IMR-90 (cell line): ENCODE data around the gene OR52N5. TPM values are rescaled to one million over a fixed set of nuclear protein-coding genes. Genes with fewer than 3 reads are reported as not detected.

Experiments used
- ATAC-seq: fragments of 200-7000 bp; cut with Tn5 transposase; 2 replicates; pipeline ENCODE4 v1.9.1; 2020; ENCODE audit warnings: low read depth, mild to moderate bottlenecking, moderate library complexity
- BruUV-seq: library from RNA; stranded (reverse); fragments of 400-500 nt; replicated peaks from 2 replicates; lab custom pipeline; 2021; lab: Mats Ljungman, UMichigan
- CTCF ChIA-PET: fragments of 300-600 bp; formaldehyde crosslinking; extraction: SDS; loops from one replicate; lab custom pipeline; 2021; ENCODE audit warnings: antibody characterized with exemption; lab: Yijun Ruan, JAX
- POLR2A ChIA-PET: fragments of 300-600 bp; sonication (Branson Sonifier 250); formaldehyde crosslinking; loops from one replicate; lab custom pipeline; 2022; ENCODE audit warnings: antibody characterized with exemption; ENCODE audit not compliant: unreplicated experiment; lab: Charles Lee
- DNase-seq: peaks from one replicate; pipeline ENCODE4 v3.0.0; 2013
- H2AFZ ChIP-seq: replicated peaks from 2 replicates; pipeline ENCODE3; 2013; ENCODE audit warnings: low read length, mild to moderate bottlenecking; ENCODE audit not compliant: poor library complexity
- H2AK5ac ChIP-seq: 2 replicates; pipeline ENCODE4 v1.6.1; 2013; ENCODE audit warnings: low read depth, low read length, inconsistent platforms
- H2AK9ac ChIP-seq: replicated peaks from 2 replicates; pipeline ENCODE3; 2013; ENCODE audit warnings: mild to moderate bottlenecking, low read depth, low read length, moderate library complexity; ENCODE audit not compliant: poor library complexity
- H2BK120ac ChIP-seq: 2 replicates; pipeline ENCODE4 v1.6.1; 2013; ENCODE audit warnings: low read depth, low read length, inconsistent platforms
- H2BK15ac ChIP-seq: 3 replicates; pipeline ENCODE4 v1.6.1; 2013; ENCODE audit warnings: low read depth, low read length, inconsistent platforms
- H2BK20ac ChIP-seq: 2 replicates; pipeline ENCODE4 v1.6.1; 2013; ENCODE audit warnings: low read depth, mild to moderate bottlenecking, inconsistent platforms, low read length, moderate library complexity
- H2BK5ac ChIP-seq: 2 replicates; pipeline ENCODE4 v1.6.1; 2013; ENCODE audit warnings: mild to moderate bottlenecking, low read depth, low read length, inconsistent platforms; ENCODE audit not compliant: poor library complexity, severe bottlenecking
- H3K14ac ChIP-seq: replicated peaks from 2 replicates; pipeline ENCODE4 v1.6.1; 2013; ENCODE audit warnings: low read depth, low read length, inconsistent platforms
- H3K18ac ChIP-seq: 2 replicates; pipeline ENCODE4 v1.6.1; 2013; ENCODE audit warnings: low read depth, low read length, control low read depth
- H3K23ac ChIP-seq: 2 replicates; pipeline ENCODE4 v1.6.1; 2013; ENCODE audit warnings: low read depth, low read length, inconsistent platforms
- H3K27ac ChIP-seq: 2 replicates; pipeline ENCODE4 v1.5.1; 2013; ENCODE audit warnings: mild to moderate bottlenecking, control low read depth, low read length; ENCODE audit not compliant: insufficient read depth
- H3K27me3 ChIP-seq: 2 replicates; pipeline ENCODE4 v1.6.1; 2013; ENCODE audit warnings: low read length; ENCODE audit not compliant: control insufficient read depth, insufficient read depth
- H3K36me3 ChIP-seq: 2 replicates; pipeline ENCODE4 v1.6.1; 2013; ENCODE audit warnings: low read length, mixed read lengths; ENCODE audit not compliant: control insufficient read depth, insufficient read depth
- H3K4ac ChIP-seq: 2 replicates; pipeline ENCODE4 v1.6.1; 2013; ENCODE audit warnings: low read depth, low read length, inconsistent platforms
- H3K4me1 ChIP-seq: 2 replicates; pipeline ENCODE4 v1.6.1; 2013; ENCODE audit warnings: low read length, mixed read lengths; ENCODE audit not compliant: control insufficient read depth, insufficient read depth
- H3K4me2 ChIP-seq: 2 replicates; pipeline ENCODE4 v1.6.1; 2013; ENCODE audit warnings: low read depth, mild to moderate bottlenecking, control low read depth, low read length, moderate library complexity
- H3K4me3 ChIP-seq: 2 replicates; pipeline ENCODE4 v1.5.1; 2013; ENCODE audit warnings: low read depth, mild to moderate bottlenecking, control low read depth, low read length, moderate library complexity; ENCODE audit not compliant: insufficient read depth
- H3K56ac ChIP-seq: 2 replicates; pipeline ENCODE4 v1.6.1; 2013; ENCODE audit warnings: low read length, inconsistent platforms; ENCODE audit not compliant: insufficient read depth; ENCODE audit errors: extremely low read depth
- H3K79me1 ChIP-seq, 2 experiments: 2 replicates each; pipeline ENCODE4 v1.6.1; 2013; ENCODE audit warnings: low read length in 2 of 2, inconsistent platforms in 1 of 2, low read depth in 1 of 2
- H3K9ac ChIP-seq: 2 replicates; pipeline ENCODE4 v1.6.1; 2013; ENCODE audit warnings: low read depth, low read length, control low read depth
- H3K9me1 ChIP-seq: 2 replicates; pipeline ENCODE4 v1.6.1; 2013; ENCODE audit warnings: low read length, inconsistent platforms; ENCODE audit not compliant: insufficient read depth
- H3K9me3 ChIP-seq: 2 replicates; pipeline ENCODE4 v1.6.1; 2013; ENCODE audit warnings: low read length; ENCODE audit not compliant: control insufficient read depth, insufficient read depth
- H4K20me1 ChIP-seq: 2 replicates; pipeline ENCODE4 v1.6.1; 2013; ENCODE audit warnings: low read length, inconsistent platforms; ENCODE audit not compliant: insufficient read depth
- H4K5ac ChIP-seq: 2 replicates; pipeline ENCODE4 v1.6.1; 2013; ENCODE audit warnings: mild to moderate bottlenecking, low read depth, low read length, control low read depth
- H4K8ac ChIP-seq, 2 experiments: 2 replicates each; pipeline ENCODE4 v1.6.1; 2013; ENCODE audit warnings: low read depth in 2 of 2, low read length in 2 of 2, control low read depth in 1 of 2, inconsistent platforms in 1 of 2
- H4K91ac ChIP-seq: 2 replicates; pipeline ENCODE4 v1.6.1; 2013; ENCODE audit warnings: low read depth, low read length, inconsistent platforms; ENCODE audit not compliant: insufficient read depth
- BHLHE40 ChIP-seq: fragments of 150-350 bp; IDR thresholded peaks from 2 replicates; pipeline ENCODE4 v1.6.1; 2016; ENCODE audit warnings: mild to moderate bottlenecking, low read depth, low read length
- CEBPB ChIP-seq: IDR thresholded peaks from 2 replicates; pipeline ENCODE4 v1.6.1; 2012; ENCODE audit warnings: low read depth, low read length, improper control_type of control experiment
- CHD1 ChIP-seq: IDR thresholded peaks from 2 replicates; pipeline ENCODE4 v1.6.1; 2012; ENCODE audit warnings: low read depth, low read length, improper control_type of control experiment
- CTCF ChIP-seq: conservative IDR thresholded peaks from 2 replicates; pipeline ENCODE4 v1.5.1; 2012; ENCODE audit warnings: mild to moderate bottlenecking, low read depth, low read length, improper control_type of control experiment
- ELK1 ChIP-seq: fragments of 150-350 bp; IDR thresholded peaks from 2 replicates; pipeline ENCODE4 v1.6.1; 2016; ENCODE audit warnings: low read depth, mild to moderate bottlenecking, low read length, moderate library complexity, borderline replicate concordance
- FOS ChIP-seq: fragments of 150-350 bp; IDR thresholded peaks from 2 replicates; pipeline ENCODE4 v1.6.1; 2016; ENCODE audit warnings: low read depth, low read length
- MAFK ChIP-seq: IDR thresholded peaks from 2 replicates; pipeline ENCODE4 v1.6.1; 2012; ENCODE audit warnings: low read depth, low read length, improper control_type of control experiment
- MAZ ChIP-seq: IDR thresholded peaks from 2 replicates; pipeline ENCODE4 v1.6.1; 2012; ENCODE audit warnings: low read depth, mild to moderate bottlenecking, low read length, improper control_type of control experiment, moderate library complexity, borderline replicate concordance
- NFE2L2 ChIP-seq: fragments of 150-350 bp; IDR thresholded peaks from 2 replicates; pipeline ENCODE4 v1.6.1; 2016; ENCODE audit warnings: low read depth, mild to moderate bottlenecking, low read length
- POLR2A ChIP-seq: IDR thresholded peaks from 2 replicates; pipeline ENCODE4 v1.6.1; 2012; ENCODE audit warnings: mild to moderate bottlenecking, low read depth, low read length
- RCOR1 ChIP-seq: IDR thresholded peaks from 2 replicates; pipeline ENCODE4 v1.6.1; 2012; ENCODE audit warnings: mild to moderate bottlenecking, low read length, improper control_type of control experiment; ENCODE audit not compliant: insufficient replicate concordance
- RFX5 ChIP-seq: IDR thresholded peaks from 2 replicates; pipeline ENCODE4 v1.8.0; 2012; ENCODE audit warnings: low read depth, mild to moderate bottlenecking, low read length, moderate library complexity
- SMC3 ChIP-seq: fragments of 150-350 bp; IDR thresholded peaks from 2 replicates; pipeline ENCODE4 v1.6.1; 2016; ENCODE audit warnings: low read depth, mild to moderate bottlenecking, antibody characterized with exemption, low read length, moderate library complexity
- USF2 ChIP-seq: fragments of 150-350 bp; IDR thresholded peaks from 2 replicates; pipeline ENCODE4 v1.6.1; 2017; ENCODE audit warnings: mild to moderate bottlenecking, antibody characterized with exemption, low read length, low read depth
- WGBS, 2 experiments: methylation state at CpG; one replicate each; pipeline versions ENCODE4 v1.1.5 to v1.1.7; 2013; ENCODE audit warnings: missing lambda C conversion rate in 2 of 2; ENCODE audit not compliant: insufficient read length in 1 of 2; ENCODE audit errors: extremely low coverage in 2 of 2; 5-methylcytosine and 5-hydroxymethylcytosine counted together
- dilution Hi-C: fragments of 300-500 bp; cut with HindIII; formaldehyde crosslinking; loops from one replicate; pipeline ENCODE4 v1.14.3; 2018; ENCODE audit warnings: low sequenced_read_pairs; ENCODE audit not compliant: unreplicated experiment
- in situ Hi-C: fragments of 300-500 bp; cut with MboI; formaldehyde crosslinking; loops from 3 replicates; pipeline ENCODE4 v1.14.3; 2019; ENCODE audit warnings: low sequenced_read_pairs, inconsistent platforms, mixed read lengths
- intact Hi-C: fragments of 100-400 bp; cut with micrococcal nuclease; formaldehyde crosslinking; loops from 2 replicates; pipeline ENCODE4 v1.10.0; 2022
- polyA plus RNA-seq, 3 experiments: library from polyadenylated mRNA; depleted of rRNA; stranded (reverse); fragments of >200 nt; gene quantifications; 2 replicates each; pipeline ENCODE4 v1.2.3, GENCODE V29; 2012; ENCODE audit warnings: low replicate concordance in 1 of 3
- total RNA-seq: library from RNA; depleted of rRNA; stranded (reverse); fragments of >200 nt; gene quantifications from 2 replicates; pipeline ENCODE4 v1.2.3, GENCODE V29; 2012

OR52N5 gene
- total and polyA plus RNA-seq, 2 of the 4 experiments (the other 2 are of a cell fraction), result not detected

GRCh38 chr11:5818245-5818886 lies 35.2 kb upstream of the OR52N5 start:
- in situ Hi-C loops, result no loop called here
- no TSS peak for BruUV-seq
- intact Hi-C loops, result no loop called here
- Histone ChIP-seq H3K27me3 (no peaks in the 10 kb centered on the region), H2AK5ac (no peak overlapping the region), H2BK20ac (no peak overlapping the region), H4K5ac (no peak overlapping the region), H3K9me3 (no peaks in the 10 kb centered on the region), H2AK9ac (no peak overlapping the region), H3K4me1 (no peaks in the 10 kb centered on the region), H4K91ac (no peak overlapping the region), H3K56ac (no peak overlapping the region), H2BK120ac (no peak overlapping the region), H3K36me3 (no peaks in the 10 kb centered on the region), H4K8ac (no peak overlapping the region), H2BK5ac (no peak overlapping the region), H3K23ac (no peak overlapping the region), H3K27ac (no peak overlapping the region), H3K4me2 (peak overlapping the region; percentile 76; the same call in 1 of the 2 replicates), H2BK15ac (no peak overlapping the region), H2AFZ (no peak overlapping the region), H3K4me3 (peak overlapping the region; percentile 18; the same call in 1 of the 2 replicates), H3K9me1 (no peaks in the 10 kb centered on the region), H4K20me1 (no peaks in the 10 kb centered on the region), H3K14ac (no peak overlapping the region), H3K4ac (no peak overlapping the region), H3K79me1 (no peaks in the 10 kb centered on the region), H3K9ac (no peak overlapping the region), H3K18ac (no peak overlapping the region)
- dilution Hi-C loops, result no loop called here
- no CpG with 5 or more reads among the region's 1 CpG for WGBS, 2 experiments
- ATAC-seq (no peak), DNase-seq (no peak)
- no peak for TF ChIP-seq MAZ
- no peak for TF ChIP-seq CTCF
- no peak for TF ChIP-seq RCOR1
- no peak for TF ChIP-seq ELK1
- no peak for TF ChIP-seq MAFK
- TF ChIP-seq SMC3, result no peak
- TF ChIP-seq CEBPB, result no peak
- no peak for TF ChIP-seq NFE2L2
- TF ChIP-seq POLR2A, result no peak
- TF ChIP-seq FOS, result no peak
- TF ChIP-seq RFX5, result no peak
- no peak for TF ChIP-seq BHLHE40
- TF ChIP-seq USF2, result no peak
- no peak for TF ChIP-seq CHD1
- CTCF ChIA-PET, result no interaction called here
- POLR2A ChIA-PET, result no interaction called here
